H9 (cell line): Measurements from ENCODE around the gene FBXL20. TPM values are rescaled to one million over a fixed set of nuclear protein-coding genes. Genes with fewer than 3 reads are reported as not detected.

ENCODE experiments used
- DNase-seq: peaks from one replicate; pipeline ENCODE4 v3.0.0-alpha.2; 2017
- H2AFZ ChIP-seq: one replicate; pipeline ENCODE4 v1.6.1; 2013; ENCODE audit warnings: mild to moderate bottlenecking, low read length, control low read depth, moderate library complexity
- H2AK5ac ChIP-seq: 2 replicates; pipeline ENCODE4 v1.6.1; 2013; ENCODE audit warnings: low read length, control low read depth, mixed read lengths; ENCODE audit not compliant: insufficient read length
- H2BK120ac ChIP-seq: one replicate; pipeline ENCODE4 v1.6.1; 2013; ENCODE audit warnings: low read depth, mild to moderate bottlenecking, low read length, control low read depth, inconsistent platforms; ENCODE audit not compliant: poor library complexity, severe bottlenecking
- H2BK12ac ChIP-seq: 2 replicates; pipeline ENCODE4 v1.6.1; 2013; ENCODE audit warnings: low read length, control low read depth, mixed read lengths, low read depth; ENCODE audit not compliant: insufficient read length
- H2BK15ac ChIP-seq: 2 replicates; pipeline ENCODE4 v1.6.1; 2013; ENCODE audit warnings: low read depth, low read length, control low read depth
- H2BK20ac ChIP-seq: one replicate; pipeline ENCODE4 v1.6.1; 2013; ENCODE audit warnings: low read depth, mild to moderate bottlenecking, low read length, control low read depth, inconsistent platforms; ENCODE audit not compliant: poor library complexity, severe bottlenecking
- H2BK5ac ChIP-seq: 2 replicates; pipeline ENCODE4 v1.6.1; 2013; ENCODE audit warnings: low read length, control low read depth, mixed read lengths; ENCODE audit not compliant: insufficient read length
- H3K14ac ChIP-seq: 2 replicates; pipeline ENCODE4 v1.6.1; 2013; ENCODE audit warnings: low read length, control low read depth; ENCODE audit not compliant: insufficient read depth
- H3K18ac ChIP-seq: 2 replicates; pipeline ENCODE4 v1.6.1; 2013; ENCODE audit warnings: low read depth, mild to moderate bottlenecking, mixed read lengths, low read length, control low read depth; ENCODE audit not compliant: insufficient read length
- H3K23ac ChIP-seq: 2 replicates; pipeline ENCODE4 v1.6.1; 2013; ENCODE audit warnings: low read length, control low read depth, mixed read lengths, low read depth; ENCODE audit not compliant: insufficient read length
- H3K23me2 ChIP-seq: 2 replicates; pipeline ENCODE4 v1.6.1; 2013; ENCODE audit warnings: low read depth, mild to moderate bottlenecking, mixed read lengths, low read length, control low read depth; ENCODE audit not compliant: insufficient read length, poor library complexity, severe bottlenecking
- H3K27ac ChIP-seq: 2 replicates; pipeline ENCODE4 v1.5.1; 2013; ENCODE audit warnings: low read length, control low read depth, mixed read lengths, low read depth; ENCODE audit not compliant: insufficient read length
- H3K27me3 ChIP-seq: 2 replicates; pipeline ENCODE4 v1.6.1; 2013; ENCODE audit warnings: low read length, control low read depth, inconsistent platforms; ENCODE audit not compliant: insufficient read depth
- H3K4ac ChIP-seq: 2 replicates; pipeline ENCODE4 v1.6.1; 2013; ENCODE audit warnings: low read depth, mild to moderate bottlenecking, control low read depth, inconsistent platforms, low read length, moderate library complexity
- H3K4me1 ChIP-seq: 2 replicates; pipeline ENCODE4 v1.6.1; 2013; ENCODE audit warnings: low read length, control low read depth, inconsistent platforms; ENCODE audit not compliant: insufficient read depth
- H3K4me2 ChIP-seq: 2 replicates; pipeline ENCODE4 v1.6.1; 2013; ENCODE audit warnings: low read length, control low read depth, mixed read lengths; ENCODE audit not compliant: insufficient read length, insufficient read depth
- H3K56ac ChIP-seq: 2 replicates; pipeline ENCODE4 v1.6.1; 2013; ENCODE audit warnings: low read depth, mild to moderate bottlenecking, mixed read lengths, low read length, control low read depth; ENCODE audit not compliant: insufficient read length
- H3K79me1 ChIP-seq: 2 replicates; pipeline ENCODE4 v1.6.1; 2013; ENCODE audit warnings: low read depth, mild to moderate bottlenecking, moderate library complexity, low read length, control low read depth, inconsistent platforms; ENCODE audit not compliant: insufficient read depth, poor library complexity, severe bottlenecking
- H3K79me2 ChIP-seq: 2 replicates; pipeline ENCODE4 v1.6.1; 2013; ENCODE audit warnings: low read length, control low read depth, inconsistent platforms; ENCODE audit not compliant: insufficient read depth
- H3K9ac ChIP-seq: 2 replicates; pipeline ENCODE4 v1.6.1; 2013; ENCODE audit warnings: low read length, control low read depth, mixed read lengths; ENCODE audit not compliant: insufficient read length; ENCODE audit errors: extremely low read depth
- H3K9me3 ChIP-seq: one replicate; pipeline ENCODE4 v1.6.1; 2013; ENCODE audit warnings: low read depth, low read length, inconsistent platforms; ENCODE audit not compliant: control insufficient read depth
- H3T11ph ChIP-seq: one replicate; pipeline ENCODE4 v1.6.1; 2013; ENCODE audit warnings: mild to moderate bottlenecking, low read length, control low read depth, inconsistent platforms
- H4K20me1 ChIP-seq: one replicate; pipeline ENCODE4 v1.6.1; 2013; ENCODE audit not compliant: control insufficient read depth, insufficient read length, insufficient read depth
- H4K5ac ChIP-seq: 2 replicates; pipeline ENCODE4 v1.6.1; 2013; ENCODE audit warnings: low read depth, mild to moderate bottlenecking, mixed read lengths, low read length, control low read depth; ENCODE audit not compliant: insufficient read length
- H4K8ac ChIP-seq: replicated peaks from 2 replicates; pipeline ENCODE4 v1.6.1; 2013; ENCODE audit warnings: low read length, control low read depth, mixed read lengths, low read depth; ENCODE audit not compliant: insufficient read length
- H4K91ac ChIP-seq: 2 replicates; pipeline ENCODE4 v1.6.1; 2013; ENCODE audit warnings: low read depth, mild to moderate bottlenecking, moderate library complexity, mixed read lengths, low read length, control low read depth; ENCODE audit not compliant: insufficient read length
- H3K27ac Mint-ChIP-seq, 3 experiments: 2 replicates in 2 of 3; 3 replicates in 1 of 3; pipeline ENCODE4 v1.8.0; 2020 to 2021; ENCODE audit warnings: mixed read lengths in 3 of 3, mild to moderate bottlenecking in 1 of 3, moderate library complexity in 1 of 3
- H3K27me3 Mint-ChIP-seq: 2 replicates; pipeline ENCODE4 v1.8.0; 2021; ENCODE audit warnings: low read depth, mild to moderate bottlenecking, moderate library complexity, mixed read lengths
- H3K36me3 Mint-ChIP-seq, 3 experiments: 2 replicates in 2 of 3; 3 replicates in 1 of 3; pipeline ENCODE4 v1.8.0; 2020 to 2021; ENCODE audit warnings: low read depth in 3 of 3, mixed read lengths in 3 of 3; ENCODE audit not compliant: insufficient read depth in 1 of 3
- H3K4me1 Mint-ChIP-seq, 2 experiments: 2 replicates each; pipeline ENCODE4 v1.8.0; 2020; ENCODE audit warnings: mixed read lengths in 2 of 2
- H3K4me3 Mint-ChIP-seq, 2 experiments: 2 replicates in 1 of 2; 3 replicates in 1 of 2; pipeline ENCODE4 v1.8.0; 2020 to 2021; ENCODE audit warnings: mild to moderate bottlenecking in 2 of 2, mixed read lengths in 2 of 2, moderate library complexity in 1 of 2
- H3K9me3 Mint-ChIP-seq, 2 experiments: 2 replicates in 1 of 2; 3 replicates in 1 of 2; pipeline ENCODE4 v1.8.0; 2020; ENCODE audit warnings: mild to moderate bottlenecking in 2 of 2, mixed read lengths in 2 of 2, moderate library complexity in 1 of 2
- CTCF ChIP-seq: fragments of 200-600 bp; sonication (generic); conservative IDR thresholded peaks from 3 replicates; pipeline ENCODE4 v1.8.0; 2021; ENCODE audit warnings: antibody characterized with exemption, mild to moderate bottlenecking
- WGBS: extraction: QIAGEN DNeasy Blood & Tissue Kit; methylation state at CpG from one replicate; pipeline ENCODE4 v1.1.7; 2013; ENCODE audit warnings: missing lambda C conversion rate, low lambda C conversion rate, mixed read lengths; ENCODE audit not compliant: insufficient read length; ENCODE audit errors: extremely low coverage; 5-methylcytosine and 5-hydroxymethylcytosine counted together
- total RNA-seq: library from RNA; stranded (reverse); gene quantifications from 2 replicates; pipeline ENCODE4 v1.2.1, GENCODE V29; 2021

FBXL20 gene
- total RNA-seq, 1 experiment from 2014 or later, result 18.4 TPM

DNA sequence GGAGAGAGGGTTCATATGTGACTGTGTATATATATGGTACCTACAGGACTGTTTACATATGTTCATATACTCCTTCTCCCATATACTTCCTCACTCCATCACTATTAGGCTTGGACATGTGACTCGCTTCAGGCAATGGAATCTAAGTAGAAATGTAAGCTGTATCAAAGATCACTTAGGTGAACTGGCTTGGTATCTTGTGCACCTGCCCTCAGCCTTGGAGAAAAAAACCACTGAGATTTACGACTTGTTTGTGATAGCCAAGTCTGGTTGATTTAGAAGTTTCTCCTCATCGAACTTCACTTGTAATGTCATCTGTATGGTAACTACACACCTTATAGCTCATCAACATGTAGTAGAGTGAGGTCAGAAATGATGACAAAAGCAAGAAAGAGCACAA, 59.9 kb downstream of the FBXL20 start:
- no CpG with 5 or more reads among the region's 3 CpGs for WGBS
- Histone ChIP-seq H2BK12ac (no peak overlapping the region), H2BK120ac (no peak overlapping the region), H3T11ph (no peak overlapping the region), H2BK20ac (no peak overlapping the region), H4K8ac (no peak overlapping the region), H3K56ac (no peak overlapping the region), H3K4ac (no peak overlapping the region), H3K4me1 (no peaks in the 10 kb centered on the region), H3K23me2 (no peaks in the 10 kb centered on the region), H2BK15ac (no peak overlapping the region), H2AFZ (no peak overlapping the region), H4K20me1 (no peaks in the 10 kb centered on the region), H4K91ac (no peak overlapping the region), H2AK5ac (no peak overlapping the region), H3K4me2 (no peak overlapping the region), H3K23ac (no peak overlapping the region), H3K18ac (no peak overlapping the region), H4K5ac (no peak overlapping the region), H3K27ac (no peak overlapping the region), H2BK5ac (no peak overlapping the region), H3K14ac (no peak overlapping the region), H3K27me3 (no peaks in the 10 kb centered on the region), H3K9ac (no peak overlapping the region), H3K79me2 (no peaks in the 10 kb centered on the region), H3K79me1 (no peaks in the 10 kb centered on the region), H3K9me3 (no peaks in the 10 kb centered on the region)
- Mint-ChIP-seq H3K4me3 (no peak overlapping the region), H3K27ac (no peak overlapping the region), H3K4me1 (no peaks in the 10 kb centered on the region), H3K36me3 (peaks cover 8 to 22% (median 18%) of the 10 kb centered on the region in 3 experiments), H3K27me3 (no peaks in the 10 kb centered on the region), H3K9me3 (peaks cover 5 to 9% of the 10 kb centered on the region in 2 experiments; a peak in 3 of 5 replicates)
- TF ChIP-seq CTCF, result no peak
- no peak for DNase-seq
